Kasumi-1 (cell line): ENCODE measurements around the gene RABGAP1L.
"Not testable (repeated sequence)": the region's sequence is repeated elsewhere in the genome, so short reads cannot be mapped to it uniquely, and the experiment has no call there.

ENCODE experiments used
- DNase-seq, 2 experiments: peaks; one replicate each; lab custom pipeline; 2025; lab: John Stamatoyannopoulos, UW

Gene RABGAP1L

DNA sequence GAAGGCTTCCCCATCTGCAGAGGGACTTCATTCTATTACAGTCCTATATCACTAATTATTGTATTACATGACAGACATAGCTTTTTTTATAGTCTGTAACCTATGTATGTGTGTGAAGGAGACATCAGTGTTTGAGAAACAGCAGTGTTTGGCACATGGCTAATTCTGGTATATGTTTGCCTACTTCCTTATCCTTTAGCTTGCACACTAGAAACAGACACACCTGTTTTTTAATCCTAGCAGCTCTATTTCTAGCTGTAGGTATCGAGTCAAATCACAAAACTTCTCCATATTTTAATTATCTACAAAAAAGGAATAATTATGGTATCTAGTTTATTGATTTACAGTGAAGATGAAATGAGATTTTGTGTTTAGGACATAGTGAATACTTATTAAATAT lies 711.0 kb downstream of the RABGAP1L start:
- no peak for DNase-seq

DNA sequence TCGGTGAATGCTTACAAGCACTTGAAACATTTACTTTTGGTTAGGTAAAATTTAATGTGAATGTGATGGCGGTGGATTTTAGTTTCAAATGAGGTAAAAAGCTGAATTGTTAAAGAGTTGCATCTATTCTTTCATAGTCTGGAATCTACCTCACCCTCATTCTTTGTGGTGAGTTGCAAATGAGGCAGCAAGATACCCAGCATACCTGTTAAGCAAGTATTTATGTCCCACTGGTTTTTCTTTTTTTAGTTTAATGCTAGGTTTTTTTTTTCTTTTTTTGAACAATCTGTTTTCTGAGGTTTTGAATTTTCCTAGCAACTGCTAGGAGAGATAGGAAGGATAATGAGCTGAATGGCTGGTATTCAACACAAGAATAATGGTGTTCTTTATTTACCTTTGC lies 712.6 kb downstream of the RABGAP1L start:
- no peak for DNase-seq

DNA sequence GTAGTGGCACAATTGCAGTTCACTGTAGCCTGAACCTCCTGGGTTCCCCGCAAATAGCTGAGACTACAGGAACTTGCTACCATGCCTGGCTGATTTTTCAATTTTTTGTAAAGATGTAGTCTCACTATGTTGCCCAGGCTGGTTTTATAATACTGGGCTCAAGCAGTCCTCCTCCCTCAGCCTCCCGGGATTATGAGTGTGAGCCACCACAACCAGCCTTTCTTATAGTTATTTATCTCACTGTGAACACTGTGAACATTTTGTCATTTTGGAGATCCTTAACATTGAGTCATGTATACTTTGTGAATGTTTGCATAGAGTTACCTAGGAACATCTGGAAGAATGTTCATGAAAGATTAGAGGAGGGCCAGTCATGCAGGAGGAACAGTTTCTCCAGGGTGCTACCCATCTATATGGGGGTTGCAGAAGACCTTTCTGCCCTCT lies 713.3 kb downstream of the RABGAP1L start:
- DNase-seq, result no peak

DNA sequence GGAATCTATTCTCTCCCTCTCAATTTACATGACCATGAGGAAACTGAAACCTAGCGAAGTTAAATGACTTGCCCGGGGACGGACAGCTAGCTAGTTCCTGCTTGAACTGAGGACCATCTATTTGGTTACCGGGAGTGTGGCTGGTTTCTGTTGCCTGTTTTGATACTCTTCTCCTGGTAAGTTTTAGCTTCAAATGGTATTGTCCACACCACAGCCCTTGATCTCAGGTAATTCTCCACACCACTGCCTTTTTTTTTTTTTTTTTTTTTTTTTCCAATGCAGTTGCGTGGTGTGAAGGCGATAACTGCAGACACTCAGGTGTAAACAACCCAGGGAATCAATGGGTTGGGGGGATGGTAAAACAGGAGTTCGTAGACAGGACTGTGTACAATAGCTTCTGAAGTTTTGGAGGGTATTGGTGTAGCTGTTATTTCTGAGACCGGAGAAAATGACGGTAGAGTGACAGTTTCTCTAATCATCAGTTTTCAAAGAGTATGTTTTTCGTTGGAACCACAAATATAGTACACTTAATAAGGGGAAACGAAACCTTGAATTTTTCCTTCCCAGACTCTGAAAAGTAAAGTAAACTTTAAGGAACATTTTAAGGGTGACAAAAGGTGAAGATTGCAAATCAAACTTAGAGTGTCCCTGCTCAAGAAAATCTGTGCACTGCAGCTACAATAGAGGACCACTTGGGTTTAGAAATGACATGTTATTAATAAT lies 715.2 kb downstream of the RABGAP1L start:
- DNase-seq, result no peak

DNA sequence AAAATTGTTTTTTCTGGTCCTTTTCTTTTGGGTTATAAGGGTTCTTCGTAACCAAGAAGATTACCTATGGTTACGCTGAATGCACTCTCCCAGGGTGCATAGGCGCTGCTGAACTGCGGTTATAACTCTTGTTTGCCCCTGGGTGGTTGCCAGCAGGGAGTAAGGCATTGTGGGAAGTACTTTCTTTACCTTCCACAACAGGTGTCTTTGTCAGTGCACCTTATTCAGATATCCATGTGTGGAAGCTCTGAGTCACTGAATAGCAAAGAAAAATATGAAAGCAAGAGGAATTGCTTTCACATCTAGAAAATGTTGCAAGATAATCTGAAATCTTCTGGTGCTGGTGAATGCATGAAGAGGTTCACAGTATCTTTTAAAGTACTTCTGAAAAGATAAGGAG lies 716.0 kb downstream of the RABGAP1L start:
- no peak for DNase-seq

DNA sequence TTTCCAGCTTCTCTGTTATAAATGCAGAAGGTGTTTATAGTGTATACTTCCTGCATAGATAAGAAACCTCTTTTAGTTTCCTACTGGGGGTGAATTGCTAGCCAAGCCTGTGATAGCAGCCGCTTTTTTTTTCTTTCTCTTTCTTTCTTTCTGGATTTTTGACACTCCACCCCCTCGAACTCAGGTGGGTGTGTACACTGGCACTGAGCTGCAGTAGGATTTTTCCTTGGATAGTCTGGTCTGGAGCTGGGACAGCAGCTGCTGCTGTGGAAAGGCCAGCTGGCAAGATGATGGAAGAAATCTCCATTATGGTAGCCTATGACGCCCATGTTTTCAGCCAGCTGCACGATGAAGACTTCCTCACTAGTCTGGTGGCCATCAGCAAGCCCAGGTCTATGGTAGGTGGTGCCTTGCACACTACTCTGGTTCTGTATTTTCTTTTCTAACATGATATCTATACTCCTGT lies 717.9 kb downstream of the RABGAP1L start:
- DNase-seq, result no peak

DNA sequence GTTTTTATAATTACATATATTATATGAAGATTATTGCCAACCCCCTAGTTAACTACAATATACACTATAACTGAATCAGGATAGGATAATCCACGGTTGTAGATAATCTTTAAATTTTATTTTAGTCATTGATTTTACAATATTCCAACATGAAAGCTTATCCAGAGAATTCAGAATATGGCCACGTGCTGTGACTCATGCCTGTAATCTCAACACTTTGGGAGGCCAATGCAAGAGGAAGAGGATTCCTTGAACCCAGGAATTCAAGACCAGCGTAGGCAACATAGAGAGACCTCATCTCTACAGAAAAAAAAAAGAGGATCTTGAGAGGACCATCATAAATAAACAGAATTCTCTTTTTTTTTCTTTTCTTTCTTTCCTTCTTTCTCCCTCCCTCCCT lies 720.9 kb downstream of the RABGAP1L start:
- DNase-seq, result no peak

DNA sequence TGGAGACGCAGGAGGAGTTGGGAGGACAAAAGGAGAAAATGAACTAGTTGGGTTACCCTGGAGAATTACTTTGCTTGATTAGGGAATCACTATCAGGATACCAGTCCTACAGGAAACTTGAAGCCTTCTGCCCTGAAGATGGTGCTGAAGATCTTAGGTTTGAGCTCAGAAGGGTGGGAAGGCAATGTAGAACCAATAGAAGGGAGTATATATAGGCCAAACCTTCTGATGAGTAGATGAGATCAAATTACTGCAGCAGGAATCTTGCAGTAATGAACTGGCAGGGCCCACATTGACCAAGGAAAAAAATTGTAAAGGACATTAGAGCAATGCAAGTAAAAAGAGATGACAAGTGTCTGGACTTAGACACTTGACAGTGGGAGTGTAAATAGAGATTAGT lies 724.1 kb downstream of the RABGAP1L start:
- DNase-seq, result peak in 1 of 2 experiments; percentile 9

DNA sequence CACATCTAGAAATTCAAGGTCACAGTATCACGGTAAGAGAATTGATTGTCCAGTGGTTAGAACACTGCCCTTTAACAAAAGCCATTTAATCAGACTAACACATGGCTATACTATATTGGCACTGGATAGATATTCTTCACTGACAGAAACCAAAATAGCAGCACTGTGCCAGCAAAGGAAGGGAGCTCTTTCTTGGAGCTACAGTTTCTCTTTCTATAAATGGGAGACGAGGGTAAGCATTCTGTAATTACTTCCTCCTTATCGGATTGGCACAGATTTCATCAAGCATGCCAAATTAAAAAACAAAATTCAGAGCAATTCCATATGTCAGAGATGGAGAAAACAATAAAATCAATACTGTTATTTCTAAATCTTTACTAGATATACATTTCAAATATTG lies 724.7 kb downstream of the RABGAP1L start:
- DNase-seq, result no peak

DNA sequence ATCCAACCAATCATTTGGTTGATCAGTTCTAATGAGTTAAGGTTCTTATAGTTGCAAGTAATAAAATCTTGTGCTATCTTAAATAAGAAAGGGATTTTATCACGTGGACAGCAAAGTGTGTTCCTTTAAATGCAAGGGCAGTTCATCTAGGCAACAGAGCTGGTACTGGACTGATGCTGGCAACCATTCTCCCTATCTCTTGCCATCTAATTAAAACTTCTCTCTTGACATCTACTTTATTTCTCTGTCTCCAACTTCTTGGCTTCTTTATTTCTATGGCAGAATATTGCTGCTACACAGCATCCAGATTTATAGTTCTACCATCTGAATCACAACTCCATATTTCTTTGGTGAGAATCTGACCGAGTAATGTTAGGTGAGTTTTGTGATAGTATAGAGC lies 725.2 kb downstream of the RABGAP1L start:
- DNase-seq, result no peak

DNA sequence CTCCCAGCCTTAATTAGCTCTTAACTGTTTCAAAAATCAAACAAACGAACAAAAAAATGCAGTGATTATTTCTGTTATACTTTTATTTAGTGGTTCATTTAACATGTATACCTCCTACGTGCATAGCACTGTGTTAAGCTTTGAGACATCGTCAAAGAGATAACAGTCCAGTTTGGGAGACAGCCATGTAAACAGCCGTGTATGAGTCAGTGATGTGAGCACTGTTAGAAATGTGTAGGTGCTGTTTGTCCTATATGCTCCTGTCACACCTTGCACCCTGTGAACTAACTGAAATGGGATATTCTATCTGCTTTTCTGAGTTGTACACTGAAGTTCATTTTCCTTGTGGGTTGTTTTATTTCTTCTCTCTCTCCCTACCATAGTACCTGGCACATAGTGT lies 730.7 kb downstream of the RABGAP1L start:
- no peak for DNase-seq

DNA sequence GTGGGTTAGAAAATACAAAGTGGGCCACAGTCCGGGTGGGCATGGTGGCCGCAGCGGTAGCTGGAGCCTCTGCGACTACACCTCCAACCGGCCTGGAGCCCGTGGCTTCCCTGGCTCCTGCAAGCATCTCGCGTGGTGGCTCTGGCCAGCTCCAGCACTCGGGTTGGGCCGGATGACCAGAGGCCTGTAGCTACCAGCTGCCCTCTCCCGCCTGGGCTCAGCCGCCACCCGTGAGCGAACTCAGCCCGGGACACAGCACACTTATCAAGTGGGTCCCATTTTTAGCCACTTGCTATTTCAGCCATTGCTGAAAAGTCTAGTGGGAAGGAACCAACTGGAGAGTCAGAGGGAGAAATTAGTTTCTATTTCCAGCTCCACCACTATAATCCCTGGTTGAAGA lies 732.7 kb downstream of the RABGAP1L start:
- no peak for DNase-seq

DNA sequence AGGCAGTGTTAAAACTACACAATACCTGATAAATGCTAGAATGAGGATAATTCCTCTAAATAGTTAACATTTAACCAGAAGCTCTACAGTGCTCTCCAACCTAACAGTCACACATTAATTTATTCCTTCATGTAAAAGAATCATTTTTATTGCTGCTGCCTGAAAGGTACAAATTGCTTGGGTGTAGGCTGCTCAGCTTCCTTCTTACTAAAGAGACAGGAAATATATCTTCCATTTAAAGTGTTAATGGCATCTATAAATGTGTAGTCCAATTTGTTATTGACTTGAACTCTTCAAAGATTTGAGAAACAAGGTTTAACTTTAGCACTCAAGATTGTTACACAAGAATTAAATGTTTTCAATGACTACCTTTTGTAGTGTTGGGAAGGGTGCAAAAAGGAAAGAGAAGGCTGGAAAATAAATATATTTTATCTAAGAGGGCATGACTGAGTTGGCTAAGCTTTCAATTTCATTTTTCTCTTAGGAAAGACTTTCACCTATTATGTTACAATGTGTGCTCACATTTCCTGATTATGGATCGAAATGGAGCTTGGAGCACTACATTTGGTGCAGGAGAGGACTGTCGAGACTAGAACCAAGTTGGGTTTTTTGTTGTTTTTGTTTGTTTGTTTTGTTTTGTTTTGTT lies 734.9 kb downstream of the RABGAP1L start:
- no peak for DNase-seq

DNA sequence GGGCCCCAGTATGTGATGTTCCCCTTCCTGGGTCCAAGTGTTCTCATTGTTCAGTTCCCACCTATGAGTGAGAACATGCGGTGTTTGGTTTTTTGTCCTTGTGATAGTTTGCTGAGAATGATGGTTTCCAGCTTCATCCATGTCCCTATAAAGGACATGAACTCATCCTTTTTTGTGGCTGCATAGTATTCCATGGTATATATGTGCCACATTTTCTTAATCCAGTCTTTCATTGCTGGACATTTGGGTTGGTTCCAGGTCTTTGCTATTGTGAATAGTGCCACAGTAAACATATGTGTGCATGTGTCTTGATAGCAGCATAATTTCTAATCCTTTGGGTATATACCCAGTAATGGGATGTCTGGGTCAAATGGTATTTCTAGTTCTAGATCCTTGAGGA lies 736.3 kb downstream of the RABGAP1L start:
- DNase-seq, result not testable (repeated sequence)

DNA sequence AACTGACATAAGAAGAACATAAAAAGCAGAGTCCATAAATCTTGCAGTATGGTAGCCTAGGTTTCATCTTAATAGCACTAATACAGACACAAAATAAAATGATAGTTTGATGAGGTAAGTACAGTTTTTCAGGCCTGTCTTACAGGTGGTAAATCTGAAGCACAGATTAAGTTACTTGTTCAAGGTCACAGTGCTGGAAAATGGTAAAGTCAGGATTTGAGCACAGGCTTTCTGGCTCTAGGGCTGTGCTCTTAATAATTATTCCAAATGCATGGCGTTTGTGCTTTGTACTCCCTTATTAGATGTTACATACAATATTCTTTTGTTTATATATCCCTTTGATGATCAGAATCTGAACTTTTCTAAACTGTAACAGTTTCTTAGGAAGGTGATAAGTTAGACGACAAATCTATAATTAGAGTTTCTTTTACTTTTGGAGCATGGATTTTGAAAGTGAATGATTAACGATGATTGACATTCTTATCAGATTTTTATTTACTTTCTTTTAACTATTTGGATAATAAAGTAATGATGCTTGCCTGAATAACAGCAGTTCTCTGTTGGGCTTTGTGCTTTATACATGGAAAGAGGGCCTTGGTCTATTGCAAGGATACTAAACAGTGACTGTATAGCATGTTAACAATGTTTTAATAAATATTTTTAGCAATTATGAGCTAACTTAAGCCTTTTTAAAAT lies 738.9 kb downstream of the RABGAP1L start:
- DNase-seq, result no peak

DNA sequence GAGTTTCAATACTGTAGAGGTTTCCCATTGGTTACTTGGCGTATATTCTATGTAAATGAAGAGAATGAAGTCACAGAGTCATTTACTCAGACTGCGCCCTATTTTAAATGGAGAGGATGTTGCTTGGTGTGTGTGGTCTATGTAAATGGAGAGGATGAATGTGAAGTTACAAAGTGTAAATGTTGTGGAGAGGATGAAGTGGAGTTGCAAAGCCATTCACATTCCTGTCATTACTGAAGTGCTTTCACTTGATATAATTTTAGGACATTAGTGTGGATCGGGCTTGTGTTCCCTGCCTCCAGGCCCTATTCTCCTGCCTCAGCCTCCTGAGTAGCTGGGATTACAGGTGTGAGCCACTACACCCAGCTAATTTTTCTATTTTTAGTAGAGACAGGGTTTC lies 741.0 kb downstream of the RABGAP1L start:
- DNase-seq, result no peak

DNA sequence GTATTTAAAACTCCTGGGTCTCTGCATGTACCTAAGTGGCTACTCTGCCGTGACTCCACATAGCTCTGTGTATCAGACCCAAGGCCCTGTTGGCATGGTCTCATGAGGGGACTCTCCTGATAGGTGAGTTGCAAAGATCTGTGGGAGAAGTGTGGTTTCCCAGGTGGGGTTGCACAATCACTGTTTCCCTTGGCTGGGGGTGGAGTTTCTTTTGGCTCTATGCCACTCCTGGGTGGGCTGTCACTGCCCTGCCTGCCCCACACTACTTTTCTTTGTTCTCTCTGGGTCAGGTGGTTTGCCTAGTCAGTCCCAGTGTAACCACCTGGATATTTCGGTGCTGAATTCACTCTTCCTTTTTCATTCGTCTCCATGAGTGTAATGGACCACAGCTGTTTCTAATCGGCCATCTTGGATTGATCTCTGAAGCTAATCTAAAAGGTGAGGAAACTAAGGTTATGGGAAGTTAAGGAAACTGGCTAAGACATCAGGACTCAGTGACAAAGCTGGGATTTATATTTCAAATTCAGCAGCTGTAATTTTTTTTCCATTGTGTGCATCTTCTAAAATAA lies 743.3 kb downstream of the RABGAP1L start:
- no peak for DNase-seq

DNA sequence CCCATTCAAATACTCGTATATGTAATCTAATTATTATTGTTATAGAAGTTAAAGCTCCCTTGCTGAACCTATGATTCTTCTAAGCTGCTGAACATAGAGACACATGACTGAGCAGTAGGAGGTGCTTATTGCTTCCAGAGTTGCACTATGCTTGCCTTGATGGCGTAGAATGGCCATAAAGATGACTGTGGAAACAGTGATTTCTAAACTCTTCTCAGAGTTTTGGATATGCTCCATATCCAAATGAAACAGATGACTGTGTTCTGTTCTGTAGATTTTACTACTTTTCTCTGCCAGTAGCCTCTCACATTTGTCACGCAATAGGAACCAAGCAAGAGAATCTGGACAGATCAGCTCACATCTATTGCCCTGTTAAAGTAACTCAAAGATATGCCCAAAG lies 752.3 kb downstream of the RABGAP1L start:
- no peak for DNase-seq

DNA sequence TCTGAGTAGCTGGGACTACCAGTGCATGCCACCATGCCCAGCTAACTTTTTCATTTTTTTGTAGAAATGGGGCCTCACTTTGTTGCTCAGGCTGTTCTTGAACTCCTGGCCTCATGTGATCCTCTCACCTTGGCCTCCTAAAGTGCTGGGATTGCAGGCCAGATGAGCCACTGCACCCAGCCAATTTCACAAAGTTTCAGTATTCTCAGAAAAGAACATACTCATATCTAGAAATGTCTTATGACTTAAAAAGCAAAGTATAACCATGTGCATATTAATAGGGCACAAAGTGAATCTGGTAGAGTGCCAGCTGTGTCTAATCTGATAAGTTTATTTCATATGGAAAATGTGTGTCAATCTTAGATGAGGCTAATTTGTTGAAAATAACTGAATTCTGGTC lies 752.9 kb downstream of the RABGAP1L start:
- DNase-seq, result no peak

DNA sequence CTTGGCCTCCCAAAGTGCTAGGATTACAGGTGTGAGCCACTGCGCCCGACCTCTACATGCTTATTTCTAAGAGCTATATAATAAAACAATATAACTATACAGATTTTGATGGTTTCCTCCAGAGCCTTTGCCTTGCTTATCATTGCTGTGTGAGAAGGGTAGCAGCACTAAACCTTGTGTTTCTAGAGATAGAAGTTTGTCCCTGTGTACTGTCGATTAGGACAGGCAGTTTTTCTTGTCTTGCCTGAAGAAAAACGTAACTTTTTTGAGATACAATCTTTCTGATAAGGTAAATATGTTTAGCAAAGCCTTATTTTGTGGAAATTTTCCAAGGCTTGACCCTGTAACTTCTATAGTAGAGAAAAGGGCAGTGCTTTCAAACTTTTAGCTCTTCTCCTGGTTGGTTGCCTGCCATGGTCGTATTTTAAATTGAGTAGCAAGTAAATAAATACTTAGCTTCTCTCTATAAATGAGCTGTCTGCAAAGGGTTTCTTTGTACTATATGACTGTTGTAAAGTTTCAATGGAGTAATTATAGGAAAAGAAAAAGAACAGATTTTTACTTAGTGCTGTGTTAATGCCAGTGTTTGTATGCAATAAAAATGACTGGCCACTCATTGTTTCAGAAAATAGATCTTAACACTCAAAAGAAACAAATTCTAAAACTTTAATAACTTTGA lies 754.0 kb downstream of the RABGAP1L start:
- no peak for DNase-seq

DNA sequence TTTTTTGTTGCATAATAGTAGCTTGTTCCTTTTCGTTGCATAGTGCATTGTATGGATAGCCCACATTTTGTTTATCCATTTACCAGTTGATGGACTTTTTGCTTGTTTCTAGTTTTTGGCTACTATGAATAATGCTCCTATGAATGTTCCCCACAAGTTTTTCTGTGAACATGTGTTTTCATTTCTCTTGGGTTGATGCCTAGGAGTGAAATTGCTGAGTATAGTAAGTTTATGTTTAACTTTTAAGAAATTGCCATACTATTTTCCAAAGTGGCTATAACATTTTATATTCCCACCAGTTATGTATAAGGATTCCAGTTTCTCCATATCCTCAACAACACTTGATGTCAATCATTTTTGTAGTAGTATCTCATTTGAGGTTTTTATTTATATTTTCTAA lies 755.7 kb downstream of the RABGAP1L start:
- DNase-seq, result no peak

DNA sequence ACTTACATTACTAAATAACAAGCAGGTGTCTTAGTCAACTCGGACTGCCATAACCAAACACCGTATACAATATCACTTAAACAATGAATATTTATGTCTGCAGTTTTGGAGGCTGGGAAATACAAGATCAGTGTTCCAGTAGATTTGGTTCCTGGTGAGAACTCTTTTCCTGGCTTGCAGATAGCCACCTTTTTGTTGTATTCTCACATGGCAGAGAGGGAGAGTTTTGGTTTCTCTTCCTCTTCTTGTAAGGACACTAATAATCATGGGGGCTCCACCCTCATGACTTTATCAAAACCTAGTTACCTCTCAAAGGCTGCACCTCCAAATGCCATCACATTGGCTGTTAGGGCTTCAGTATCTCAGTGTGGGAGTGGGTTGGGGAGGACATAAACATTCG lies 757.5 kb downstream of the RABGAP1L start:
- DNase-seq, result no peak
